Heart right ventricle (tissue), 16 donors: ENCODE measurements around the gene KREMEN2. TPM values are rescaled to one million over a fixed set of nuclear protein-coding genes. Genes with fewer than 3 reads are reported as not detected.
A peak's percentile ranks its signal among the peaks of the same experiment; 100 is the strongest.
"Not testable (repeated sequence)": the region's sequence is repeated elsewhere in the genome, so short reads cannot be mapped to it uniquely, and the experiment has no call there.

Experiments
- ATAC-seq, 8 donors: fragments of 200-7000 bp; cut with Tn5 transposase; one replicate each; pipeline ENCODE4 v1.9.1; 2020; ENCODE audit warnings: mild to moderate bottlenecking in 8 of 8, moderate library complexity in 8 of 8, moderate number of reproducible peaks in 1 of 8
- DNase-seq, 2 donors: peaks; one replicate each; pipeline ENCODE4 v3.0.0-alpha.2; 2020
- H3K27ac ChIP-seq, 10 donors: fragments of 200-600 bp; sonication (generic) in 2 of 10; one replicate each; pipeline versions ENCODE4 v1.5.0 to v1.8.0; 2020 to 2022; ENCODE audit warnings: mild to moderate bottlenecking in 3 of 10
- H3K27me3 ChIP-seq, 7 donors: fragments of 200-600 bp; one replicate each; pipeline ENCODE4 v1.8.0; 2021 to 2022; ENCODE audit warnings: mild to moderate bottlenecking in 2 of 7
- H3K36me3 ChIP-seq, 9 donors: fragments of 200-600 bp; sonication (generic) in 1 of 9; one replicate each; pipeline versions ENCODE4 v1.5.0 to v1.8.0; 2020 to 2022; ENCODE audit warnings: mild to moderate bottlenecking in 2 of 9
- H3K4me1 ChIP-seq, 9 donors: fragments of 200-600 bp; sonication (generic) in 1 of 9; one replicate each; pipeline versions ENCODE4 v1.5.0 to v1.8.0; 2020 to 2022; ENCODE audit warnings: mild to moderate bottlenecking in 4 of 9
- H3K4me3 ChIP-seq, 10 donors: fragments of 200-600 bp; sonication (generic) in 2 of 10; one replicate each; pipeline versions ENCODE4 v1.5.0 to v1.8.0; 2020 to 2022; ENCODE audit warnings: mild to moderate bottlenecking in 7 of 10, moderate library complexity in 2 of 10
- H3K9me3 ChIP-seq, 11 donors: fragments of 200-600 bp in 10 of 11; sonication (generic) in 2 of 11; one replicate each; pipeline versions ENCODE4 v1.5.0 to v1.8.0; 2013 to 2022; ENCODE audit warnings: mild to moderate bottlenecking in 2 of 11, control low read depth in 1 of 11, moderate library complexity in 1 of 11
- WGBS, 2 donors: extraction: QIAGEN DNeasy Blood & Tissue Kit; methylation state at CpG; one replicate each; pipeline ENCODE4 v1.1.7; 2013; ENCODE audit warnings: inconsistent platforms in 1 of 2; 5-methylcytosine and 5-hydroxymethylcytosine counted together
- intact Hi-C, 10 donors: fragments of 100-400 bp; cut with DNase I; formaldehyde crosslinking; loops; one replicate each; pipeline versions ENCODE4 v1.11.1 to v1.14.2; 2022
- polyA plus RNA-seq, 2 donors: library from polyadenylated mRNA; stranded (reverse); fragments of 200-250 nt; gene quantifications; one replicate each; pipeline ENCODE4 v1.2.3, GENCODE V29; 2013
- total RNA-seq, 10 donors: library from RNA; stranded (reverse); fragmentation: NEBNext Ultra II Directional in 3 of 10; extraction: Animal tissue kit (Norgen Biotek cat#: 25700) in 3 of 10; gene quantifications; one replicate each; pipeline versions ENCODE4 v1.2.1 to v1.2.4, GENCODE V29; 2021 to 2023
- TF ChIP-seq, protein P1 (sequence below), 9 donors: fragments of 200-600 bp; sonication (generic) in 2 of 9; IDR thresholded peaks; one replicate each; pipeline versions ENCODE4 v1.5.0 to v1.8.0; 2021 to 2022; ENCODE audit warnings: antibody characterized with exemption in 9 of 9, mild to moderate bottlenecking in 5 of 9, moderate library complexity in 1 of 9
- donor health status: Arrhythmogenic right ventricular cardiomyopathy.
- donor health status: ischemic (EF 13 %, LVEDD 7.1; RV severe dilation, severe dysfunction).
- donor health status: healthy with polysubstance abuse.
- donor health status: DM: no; HTN: yes; CAD: no.
- donor health status: DM: no; HTN: no; CAD: no.
- donor health status: ischemic (EF 25% LVEDD 6.9; RV normal size, moderate dysfunction).
- donor health status: ischemic (EF 25% LVEDD 5.7; RV mildly dilated, moderate dysfunction).
- donor health status: healthy.
- donor health status: DM: yes; HTN: yes; CAD: no.
- donor health status: Ischemic cardiomyopathy.
- donor health status: ischemic (EF 35%, LVEDD 5.7; RV mildly dilated, moderate dysfunction).
- donor health status: nonischemic (EF 11% LVEDD 7.7; RV severe dilation, severe dysfunction).
- donor health status: DM: yes; HTN: yes; CAD: no.
- donor health status: PGD.
- donor health status: ischemic (EF 29% LVEDD 5.4; RV normal size, mild dysfunction).
- donor health status: nonischemic (EF 23%, LVEDD 6.1; RV moderate dilation, normal function).

Gene KREMEN2
- total and polyA plus RNA-seq, 12 donors, result not detected

- H3K36me3 ChIP-seq, result peaks cover 0 to 65% (median 30%) of the 10 kb centered on the region in 9 donors
- H3K4me1 ChIP-seq, result peaks cover 0 to 11% (median 9%) of the 10 kb centered on the region in 9 donors
- no peak for DNase-seq
- TF ChIP-seq, protein P1, sequence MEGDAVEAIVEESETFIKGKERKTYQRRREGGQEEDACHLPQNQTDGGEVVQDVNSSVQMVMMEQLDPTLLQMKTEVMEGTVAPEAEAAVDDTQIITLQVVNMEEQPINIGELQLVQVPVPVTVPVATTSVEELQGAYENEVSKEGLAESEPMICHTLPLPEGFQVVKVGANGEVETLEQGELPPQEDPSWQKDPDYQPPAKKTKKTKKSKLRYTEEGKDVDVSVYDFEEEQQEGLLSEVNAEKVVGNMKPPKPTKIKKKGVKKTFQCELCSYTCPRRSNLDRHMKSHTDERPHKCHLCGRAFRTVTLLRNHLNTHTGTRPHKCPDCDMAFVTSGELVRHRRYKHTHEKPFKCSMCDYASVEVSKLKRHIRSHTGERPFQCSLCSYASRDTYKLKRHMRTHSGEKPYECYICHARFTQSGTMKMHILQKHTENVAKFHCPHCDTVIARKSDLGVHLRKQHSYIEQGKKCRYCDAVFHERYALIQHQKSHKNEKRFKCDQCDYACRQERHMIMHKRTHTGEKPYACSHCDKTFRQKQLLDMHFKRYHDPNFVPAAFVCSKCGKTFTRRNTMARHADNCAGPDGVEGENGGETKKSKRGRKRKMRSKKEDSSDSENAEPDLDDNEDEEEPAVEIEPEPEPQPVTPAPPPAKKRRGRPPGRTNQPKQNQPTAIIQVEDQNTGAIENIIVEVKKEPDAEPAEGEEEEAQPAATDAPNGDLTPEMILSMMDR (IDR thresholded peaks at IDR 0.05), result no peak
- H3K27ac ChIP-seq, result no peak overlapping the region
- ATAC-seq, result no peak
- no peaks in the 10 kb centered on the region for H3K27me3 ChIP-seq
- 95 to 97% methylated on average over 15 of the region's 15 CpGs for WGBS, 2 donors
- no peak overlapping the region for H3K4me3 ChIP-seq
- H3K9me3 ChIP-seq, result no peaks in the 10 kb centered on the region
- intact Hi-C loops, result no loop called here
Observed at GRCh38 chr16:2930236-2930635, 33.8 kb upstream of the KREMEN2 start.

DNA sequence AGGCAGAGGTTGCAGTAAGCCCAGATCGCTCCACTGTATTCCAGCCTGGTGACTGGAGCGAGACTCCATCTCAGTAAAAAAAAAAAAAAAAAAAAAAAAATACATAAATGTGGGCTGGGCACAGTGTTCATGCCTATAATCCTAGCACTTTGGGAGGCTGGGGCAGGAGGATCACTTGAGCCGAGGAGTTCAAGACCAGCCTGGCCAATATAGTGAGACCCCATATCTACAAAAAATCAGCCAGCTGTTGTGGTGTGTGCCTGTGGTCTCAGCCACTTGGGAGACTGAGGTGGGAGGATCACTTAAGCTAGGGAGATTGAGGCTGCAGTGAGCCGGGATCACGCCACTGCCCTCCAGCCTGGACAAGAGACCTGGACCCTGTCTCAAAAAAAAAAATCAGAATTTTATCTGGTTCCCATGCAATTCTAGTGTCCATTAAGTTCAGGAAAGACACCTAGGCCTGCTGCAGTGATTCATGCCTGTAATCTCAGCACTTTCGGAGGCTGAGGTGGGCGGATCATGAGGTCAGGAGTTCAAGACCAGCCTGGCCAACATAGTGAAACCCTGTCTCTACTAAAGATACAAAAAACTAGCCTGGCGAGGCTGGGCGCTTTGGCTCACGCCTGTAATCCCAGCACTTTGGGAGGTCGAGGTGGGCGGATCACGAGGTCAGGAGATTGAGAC lies 32.7 kb upstream of the KREMEN2 start:
- peaks cover 0 to 77% (median 34%) of the 10 kb centered on the region in 9 donors for H3K36me3 ChIP-seq
- H3K27me3 ChIP-seq, H3K27ac ChIP-seq, intact Hi-C loops, H3K4me3 ChIP-seq, ATAC-seq, DNase-seq, H3K9me3 ChIP-seq: not testable (repeated sequence)
- 93 to 95% methylated on average over 13 of the region's 13 CpGs for WGBS, 2 donors
- peaks cover 0 to 10% (median 9%) of the 10 kb centered on the region in 9 donors for H3K4me1 ChIP-seq

GRCh38 chr16:2933136-2933535 lies 30.9 kb upstream of the KREMEN2 start:
- no peaks in the 10 kb centered on the region for H3K9me3 ChIP-seq
- H3K27me3 ChIP-seq, result no peaks in the 10 kb centered on the region
- H3K4me3 ChIP-seq, result no peak overlapping the region
- ATAC-seq (peak in 1 of 8 donors; percentile 15), DNase-seq (no peak)
- 92 to 95% methylated on average over 30 of the region's 30 CpGs for WGBS, 2 donors
- no peaks in the 10 kb centered on the region for H3K4me1 ChIP-seq
- TF ChIP-seq, protein P1 (IDR thresholded peaks at IDR 0.05), result no peak
- no peak overlapping the region for H3K27ac ChIP-seq
- H3K36me3 ChIP-seq, result peaks cover 0 to 94% (median 48%) of the 10 kb centered on the region in 9 donors
- intact Hi-C loops, result no loop called here

- DNase-seq (no peak), ATAC-seq (peak in 1 of 8 donors; percentile 9)
- Histone ChIP-seq H3K4me3 (no peak overlapping the region), H3K36me3 (peaks cover 0 to 99% (median 52%) of the 10 kb centered on the region in 9 donors), H3K4me1 (no peaks in the 10 kb centered on the region), H3K9me3 (no peaks in the 10 kb centered on the region), H3K27ac (no peak overlapping the region), H3K27me3 (no peaks in the 10 kb centered on the region)
- TF ChIP-seq, protein P1 (IDR thresholded peaks at IDR 0.05), result no peak
- intact Hi-C loops, result no loop called here
- 88 to 89% methylated on average over 22 of the region's 22 CpGs for WGBS, 2 donors
Observed at GRCh38 chr16:2933701-2934100, 30.4 kb upstream of the KREMEN2 start.

- H3K9me3 ChIP-seq, result no peaks in the 10 kb centered on the region
- peaks cover 0 to 99% (median 60%) of the 10 kb centered on the region in 9 donors for H3K36me3 ChIP-seq
- intact Hi-C loops, result no loop called here
- DNase-seq, result no peak
- no peak overlapping the region for H3K4me3 ChIP-seq
- WGBS, 2 donors, result 86 to 88% methylated on average over 15 of the region's 15 CpGs
- H3K27me3 ChIP-seq, result no peaks in the 10 kb centered on the region
- TF ChIP-seq, protein P1 (IDR thresholded peaks at IDR 0.05), result no peak
- no peak for ATAC-seq
- H3K4me1 ChIP-seq, result no peaks in the 10 kb centered on the region
- no peak overlapping the region for H3K27ac ChIP-seq
Observed at GRCh38 chr16:2934450-2934849, 29.6 kb upstream of the KREMEN2 start.
